Muscle of arm (tissue), 12 donors: ENCODE measurements around the gene PHF14. TPM values are rescaled to one million over a fixed set of nuclear protein-coding genes. Genes with fewer than 3 reads are reported as not detected.

ENCODE experiments used
- DNase-seq: peaks from one replicate; pipeline ENCODE4 v3.0.0-alpha.2; 2013
- polyA plus RNA-seq, 12 donors: library from polyadenylated mRNA; unstranded; fragments of 120-200 nt; gene quantifications; one replicate each; pipeline ENCODE4 v1.2.1, GENCODE V29; 2013; ENCODE audit not compliant: insufficient read length in 12 of 12

PHF14 gene
- polyA plus RNA-seq, 12 donors = 28.7 to 52.3 (median 38.3) TPM; not detected in 1

GRCh38 chr7:11082121-11082520, 108.4 kb downstream of the PHF14 start:
- DNase-seq = no peak

GRCh38 chr7:11082552-11083213, 109.0 kb downstream of the PHF14 start:
- no peak for DNase-seq

GRCh38 chr7:11083214-11083568, 109.5 kb downstream of the PHF14 start:
- DNase-seq = no peak

- DNase-seq = no peak
Measured at GRCh38 chr7:11104578-11104977, 130.9 kb downstream of the PHF14 start.

- no peak for DNase-seq
Measured at GRCh38 chr7:11109659-11110058, 136.0 kb downstream of the PHF14 start.

GRCh38 chr7:11120068-11120664, 146.5 kb downstream of the PHF14 start:
- DNase-seq = no peak

- DNase-seq = no peak
Measured at GRCh38 chr7:11120675-11121220, 147.1 kb downstream of the PHF14 start.

GRCh38 chr7:11124856-11125559, 151.3 kb downstream of the PHF14 start:
- DNase-seq = no peak

- DNase-seq = no peak
Measured at GRCh38 chr7:11127114-11127785, 153.6 kb downstream of the PHF14 start.

GRCh38 chr7:11127988-11128387, 154.3 kb downstream of the PHF14 start:
- no peak for DNase-seq

GRCh38 chr7:11128498-11128897, 154.8 kb downstream of the PHF14 start:
- DNase-seq = no peak

- DNase-seq = no peak
Measured at GRCh38 chr7:11130012-11130411, 156.3 kb downstream of the PHF14 start.

- no peak for DNase-seq
Measured at GRCh38 chr7:11130601-11131000, 156.9 kb downstream of the PHF14 start.

- DNase-seq = no peak
Measured at GRCh38 chr7:11133436-11133959, 159.8 kb downstream of the PHF14 start.

- no peak for DNase-seq
Measured at GRCh38 chr7:11135573-11135972, 161.9 kb downstream of the PHF14 start.

GRCh38 chr7:11141541-11141940, 167.9 kb downstream of the PHF14 start:
- no peak for DNase-seq

GRCh38 chr7:11153694-11154093, 180.0 kb downstream of the PHF14 start:
- DNase-seq = no peak

GRCh38 chr7:11155883-11156282, 182.2 kb downstream of the PHF14 start:
- DNase-seq = no peak

GRCh38 chr7:11161499-11161898, 187.8 kb downstream of the PHF14 start:
- DNase-seq = no peak

- no peak for DNase-seq
Measured at GRCh38 chr7:11163220-11163619, 189.5 kb downstream of the PHF14 start.

- DNase-seq = no peak
Measured at GRCh38 chr7:11166051-11166450, 192.4 kb downstream of the PHF14 start.

- no peak for DNase-seq
Measured at GRCh38 chr7:11168650-11169170, 195.0 kb downstream of the PHF14 start.
